Calu3 (cell line): ENCODE data around the gene CPEB1. TPM values are rescaled to one million over a fixed set of nuclear protein-coding genes. Genes with fewer than 3 reads are reported as not detected.

Experiments
- BruUV-seq: library from RNA; stranded (reverse); fragments of 400-500 nt; replicated peaks from 2 replicates; lab custom pipeline; 2021; lab: Mats Ljungman, UMichigan
- CTCF ChIA-PET: fragments of 300-600 bp; sonication (Branson Sonifier 250); formaldehyde crosslinking; loops from one replicate; lab custom pipeline; 2022; ENCODE audit warnings: antibody characterized with exemption; lab: Charles Lee
- DNase-seq: peaks from one replicate; pipeline ENCODE4 v3.0.0; 2022
- H3K27ac Mint-ChIP-seq: one replicate; pipeline ENCODE4 v1.8.0; 2022; ENCODE audit warnings: mixed read lengths; ENCODE audit not compliant: unreplicated experiment
- H3K27me3 Mint-ChIP-seq: one replicate; pipeline ENCODE4 v1.8.0; 2022; ENCODE audit warnings: mixed read lengths; ENCODE audit not compliant: unreplicated experiment
- H3K36me3 Mint-ChIP-seq: one replicate; pipeline ENCODE4 v1.8.0; 2022; ENCODE audit warnings: mild to moderate bottlenecking, moderate library complexity, mixed read lengths; ENCODE audit not compliant: insufficient read depth, unreplicated experiment
- H3K4me1 Mint-ChIP-seq: one replicate; pipeline ENCODE4 v1.8.0; 2022; ENCODE audit warnings: mild to moderate bottlenecking, low read depth, mixed read lengths; ENCODE audit not compliant: unreplicated experiment
- H3K4me3 Mint-ChIP-seq: one replicate; pipeline ENCODE4 v1.8.0; 2022; ENCODE audit warnings: mild to moderate bottlenecking, low read depth, moderate library complexity, mixed read lengths; ENCODE audit not compliant: unreplicated experiment
- H3K9me3 Mint-ChIP-seq: one replicate; pipeline ENCODE4 v1.8.0; 2022; ENCODE audit warnings: low read depth, mixed read lengths; ENCODE audit not compliant: unreplicated experiment
- intact Hi-C: fragments of 100-400 bp; cut with micrococcal nuclease; formaldehyde crosslinking; loops from one replicate; pipeline ENCODE4 v1.10.0; 2022; ENCODE audit not compliant: unreplicated experiment
- total RNA-seq: library from RNA; stranded (reverse); gene quantifications from 2 replicates; pipeline ENCODE4 v1.2.3, GENCODE V29; 2022
- TF ChIP-seq, protein P1 (sequence below): fragments of 200-600 bp; IDR thresholded peaks from one replicate; pipeline ENCODE4 v1.8.0; 2022; ENCODE audit warnings: antibody characterized with exemption; ENCODE audit not compliant: unreplicated experiment

CPEB1 gene
- total RNA-seq, 1 experiment from 2014 or later: 5.3 TPM

DNA sequence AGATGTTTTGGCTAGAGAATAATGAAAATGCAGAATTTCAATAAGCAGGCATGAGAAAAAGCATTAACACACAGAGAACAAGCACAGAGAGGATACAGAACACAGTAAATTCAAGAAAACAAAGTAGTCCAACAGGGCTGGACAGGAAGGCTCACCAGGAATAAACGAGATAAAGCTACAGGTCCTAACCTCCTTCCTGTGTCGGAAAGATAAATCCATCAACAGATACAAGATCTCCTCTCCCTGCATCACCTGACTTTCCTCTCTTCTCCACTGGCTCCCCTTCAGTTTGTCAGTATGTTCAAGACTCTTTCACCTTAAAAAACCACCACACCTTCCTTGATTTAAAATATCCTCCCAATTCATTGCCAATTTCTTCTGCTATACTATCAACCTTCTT is 11.4 kb downstream of the CPEB1 start:
- no TSS peak for BruUV-seq
- TF ChIP-seq, protein P1, sequence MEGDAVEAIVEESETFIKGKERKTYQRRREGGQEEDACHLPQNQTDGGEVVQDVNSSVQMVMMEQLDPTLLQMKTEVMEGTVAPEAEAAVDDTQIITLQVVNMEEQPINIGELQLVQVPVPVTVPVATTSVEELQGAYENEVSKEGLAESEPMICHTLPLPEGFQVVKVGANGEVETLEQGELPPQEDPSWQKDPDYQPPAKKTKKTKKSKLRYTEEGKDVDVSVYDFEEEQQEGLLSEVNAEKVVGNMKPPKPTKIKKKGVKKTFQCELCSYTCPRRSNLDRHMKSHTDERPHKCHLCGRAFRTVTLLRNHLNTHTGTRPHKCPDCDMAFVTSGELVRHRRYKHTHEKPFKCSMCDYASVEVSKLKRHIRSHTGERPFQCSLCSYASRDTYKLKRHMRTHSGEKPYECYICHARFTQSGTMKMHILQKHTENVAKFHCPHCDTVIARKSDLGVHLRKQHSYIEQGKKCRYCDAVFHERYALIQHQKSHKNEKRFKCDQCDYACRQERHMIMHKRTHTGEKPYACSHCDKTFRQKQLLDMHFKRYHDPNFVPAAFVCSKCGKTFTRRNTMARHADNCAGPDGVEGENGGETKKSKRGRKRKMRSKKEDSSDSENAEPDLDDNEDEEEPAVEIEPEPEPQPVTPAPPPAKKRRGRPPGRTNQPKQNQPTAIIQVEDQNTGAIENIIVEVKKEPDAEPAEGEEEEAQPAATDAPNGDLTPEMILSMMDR: no peak
- Mint-ChIP-seq H3K9me3 (no peaks in the 10 kb centered on the region), H3K27me3 (peaks cover 42% of the 10 kb centered on the region), H3K36me3 (no peaks in the 10 kb centered on the region), H3K27ac (no peak overlapping the region), H3K4me1 (no peaks in the 10 kb centered on the region), H3K4me3 (no peak overlapping the region)
- intact Hi-C loops: no loop called here
- no peak for DNase-seq
- CTCF ChIA-PET: no interaction called here

DNA sequence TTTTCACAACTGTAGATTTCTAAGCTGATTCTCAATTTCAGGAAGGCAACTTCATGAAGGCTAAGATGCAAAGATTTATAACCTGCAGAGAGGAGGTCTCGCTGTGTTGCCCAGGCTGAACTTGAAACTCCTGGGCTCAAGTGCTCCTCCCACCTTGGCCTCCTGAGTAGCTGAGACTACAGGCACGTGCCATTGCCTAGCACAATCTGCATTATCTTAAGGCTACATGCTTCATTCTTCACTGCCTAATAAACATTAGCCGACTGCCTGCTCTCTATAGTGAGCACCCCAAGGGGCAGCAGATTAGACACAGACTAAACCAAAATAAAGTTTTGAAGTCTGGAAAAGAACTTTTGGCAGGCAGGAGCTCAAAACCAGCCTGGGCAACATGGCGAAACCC is 17.1 kb downstream of the CPEB1 start:
- intact Hi-C loops: no loop called here
- Mint-ChIP-seq H3K36me3 (no peaks in the 10 kb centered on the region), H3K9me3 (no peaks in the 10 kb centered on the region), H3K4me3 (no peak overlapping the region), H3K27me3 (no peaks in the 10 kb centered on the region), H3K4me1 (no peaks in the 10 kb centered on the region), H3K27ac (no peak overlapping the region)
- TF ChIP-seq, protein P1: no peak
- CTCF ChIA-PET: no interaction called here
- BruUV-seq: no TSS peak
- DNase-seq: no peak

DNA sequence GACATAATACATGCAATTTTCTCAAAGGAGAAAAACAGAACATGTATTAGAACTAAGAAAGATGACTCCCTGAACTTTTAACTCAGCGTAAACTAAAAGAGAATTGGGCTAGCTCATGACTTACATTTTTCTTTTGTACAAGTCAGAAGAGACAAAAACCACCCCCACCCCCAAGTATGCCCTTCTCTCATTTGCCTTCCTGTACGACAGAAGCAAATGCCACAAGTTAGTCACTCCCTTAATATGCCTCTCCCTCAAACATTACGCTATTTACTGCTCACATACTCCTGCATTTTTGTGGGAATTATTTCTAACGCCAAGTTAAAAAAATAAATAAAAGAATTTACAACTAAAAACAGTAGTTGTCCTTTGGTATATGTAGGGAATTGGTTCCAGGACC is 22.0 kb downstream of the CPEB1 start:
- Mint-ChIP-seq H3K27me3 (no peaks in the 10 kb centered on the region), H3K27ac (no peak overlapping the region), H3K9me3 (no peaks in the 10 kb centered on the region), H3K36me3 (no peaks in the 10 kb centered on the region), H3K4me1 (peaks cover 10% of the 10 kb centered on the region), H3K4me3 (no peak overlapping the region)
- CTCF ChIA-PET: interaction anchor here (1.1 kb wide), 1 partner anchor 13 kb away, joined by 4 read pairs; no protein-coding TSS in a partner anchor
- intact Hi-C loops: no loop called here
- no TSS peak for BruUV-seq
- TF ChIP-seq, protein P1: no peak
- DNase-seq: no peak

DNA sequence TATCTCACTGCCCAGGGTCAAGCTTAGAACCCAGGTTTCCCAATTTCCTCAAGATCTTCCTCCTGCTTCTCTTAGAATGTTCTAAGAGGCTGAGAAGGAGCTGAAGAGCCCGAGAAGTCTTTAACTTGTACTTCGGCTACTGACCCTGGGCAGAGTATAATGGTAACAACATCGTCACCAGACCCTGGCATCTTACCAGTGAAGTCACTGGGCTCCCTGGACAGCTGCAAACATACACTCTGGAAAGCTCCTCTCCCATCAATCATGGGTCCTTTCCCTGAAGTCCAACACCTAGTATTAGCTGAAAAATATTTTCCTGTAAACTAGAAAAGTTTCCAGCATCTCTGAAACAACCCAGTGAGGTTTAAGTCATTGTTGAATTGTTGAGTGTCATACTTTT is 22.7 kb downstream of the CPEB1 start:
- TF ChIP-seq, protein P1: no peak
- Mint-ChIP-seq H3K4me1 (peaks cover 10% of the 10 kb centered on the region), H3K27ac (no peak overlapping the region), H3K4me3 (no peak overlapping the region), H3K9me3 (no peaks in the 10 kb centered on the region), H3K36me3 (no peaks in the 10 kb centered on the region), H3K27me3 (no peaks in the 10 kb centered on the region)
- CTCF ChIA-PET: interaction anchor here (0.7 to 1.1 kb wide), 2 partner anchors 12 to 17 kb away, joined by 3 to 4 read pairs; no protein-coding TSS in a partner anchor
- BruUV-seq: no TSS peak
- no peak for DNase-seq
- intact Hi-C loops: no loop called here
